OCI-LY7 (cell line): ENCODE results near the gene MXRA8.

Experiments
- CTCF ChIP-seq: fragments of 200-600 bp; sonication (generic); conservative IDR thresholded peaks from 2 replicates; pipeline ENCODE4 v1.5.1; 2014; ENCODE audit warnings: mild to moderate bottlenecking, antibody characterized with exemption, low read length, moderate library complexity, mixed read lengths
- EZH2phosphoT487 ChIP-seq: fragments of 200-600 bp; sonication (generic); IDR thresholded peaks from 2 replicates; pipeline ENCODE4 v1.6.1; 2018; ENCODE audit warnings: low read depth, borderline replicate concordance, mild to moderate bottlenecking, mixed run types, antibody characterized with exemption, low read length, moderate library complexity, mixed read lengths

- no peak for TF ChIP-seq CTCF
- TF ChIP-seq EZH2phosphoT487 = no peak
Observed at GRCh38 chr1:1310109-1310385, 48.3 kb downstream of the MXRA8 start.
